Body of pancreas (tissue), 4 donors: Measurements from ENCODE around the gene CACYBP.

Experiments used
- POLR2A ChIP-seq, 3 donors: fragments of 450-650 bp; IDR thresholded peaks; one replicate each; pipeline ENCODE4 v1.6.1; 2016; ENCODE audit warnings: antibody characterized with exemption in 3 of 3, mild to moderate bottlenecking in 2 of 3
- TF ChIP-seq, protein P1 (sequence below), 7 experiments: fragments of 450-650 bp in 4 of 7; fragments of 200-600 bp in 3 of 7; sonication (generic) in 3 of 7; IDR thresholded peaks; one replicate each; pipeline ENCODE4 v1.5.1; 2016 to 2019; ENCODE audit warnings: antibody characterized with exemption in 7 of 7

GRCh38 chr1:174988986-174989385 lies 10.8 kb upstream of the CACYBP start:
- TF ChIP-seq, protein P1, sequence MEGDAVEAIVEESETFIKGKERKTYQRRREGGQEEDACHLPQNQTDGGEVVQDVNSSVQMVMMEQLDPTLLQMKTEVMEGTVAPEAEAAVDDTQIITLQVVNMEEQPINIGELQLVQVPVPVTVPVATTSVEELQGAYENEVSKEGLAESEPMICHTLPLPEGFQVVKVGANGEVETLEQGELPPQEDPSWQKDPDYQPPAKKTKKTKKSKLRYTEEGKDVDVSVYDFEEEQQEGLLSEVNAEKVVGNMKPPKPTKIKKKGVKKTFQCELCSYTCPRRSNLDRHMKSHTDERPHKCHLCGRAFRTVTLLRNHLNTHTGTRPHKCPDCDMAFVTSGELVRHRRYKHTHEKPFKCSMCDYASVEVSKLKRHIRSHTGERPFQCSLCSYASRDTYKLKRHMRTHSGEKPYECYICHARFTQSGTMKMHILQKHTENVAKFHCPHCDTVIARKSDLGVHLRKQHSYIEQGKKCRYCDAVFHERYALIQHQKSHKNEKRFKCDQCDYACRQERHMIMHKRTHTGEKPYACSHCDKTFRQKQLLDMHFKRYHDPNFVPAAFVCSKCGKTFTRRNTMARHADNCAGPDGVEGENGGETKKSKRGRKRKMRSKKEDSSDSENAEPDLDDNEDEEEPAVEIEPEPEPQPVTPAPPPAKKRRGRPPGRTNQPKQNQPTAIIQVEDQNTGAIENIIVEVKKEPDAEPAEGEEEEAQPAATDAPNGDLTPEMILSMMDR (IDR thresholded peaks at IDR 0.05): no peak
- no peak for TF ChIP-seq POLR2A (IDR thresholded peaks at IDR 0.05)
